GM23338 (cell line): ENCODE data around the gene KCNK4. TPM values are rescaled to one million over a fixed set of nuclear protein-coding genes. Genes with fewer than 3 reads are reported as not detected.
A peak's percentile ranks its signal among the peaks of the same experiment; 100 is the strongest.

ENCODE experiments used
- ATAC-seq: fragments of 200-7000 bp; cut with Tn5 transposase; 3 replicates; pipeline ENCODE4 v1.9.1; 2020
- DNase-seq: peaks from one replicate; pipeline ENCODE4 v3.0.0-alpha.2; 2015; ENCODE audit warnings: low spot score
- H2AFZ ChIP-seq: fragments of 200-600 bp; sonication (generic); 2 replicates; pipeline ENCODE4 v1.8.0; 2016; ENCODE audit warnings: antibody characterized with exemption, mild to moderate bottlenecking, moderate library complexity
- H3F3A ChIP-seq: fragments of 200-600 bp; sonication (generic); replicated peaks from 2 replicates; pipeline ENCODE4 v1.8.0; 2017; ENCODE audit warnings: antibody characterized with exemption, mixed run types, low read depth
- H3K27ac ChIP-seq: fragments of 200-600 bp; sonication (generic); 2 replicates; pipeline ENCODE4 v1.6.1; 2016; ENCODE audit warnings: low read depth
- H3K27me3 ChIP-seq: fragments of 200-600 bp; sonication (generic); 2 replicates; pipeline ENCODE4 v1.8.0; 2016; ENCODE audit warnings: mild to moderate bottlenecking, mixed run types, moderate library complexity; ENCODE audit not compliant: insufficient read depth
- H3K36me3 ChIP-seq: fragments of 200-600 bp; sonication (generic); 2 replicates; pipeline ENCODE4 v1.8.0; 2016; ENCODE audit warnings: mild to moderate bottlenecking; ENCODE audit not compliant: insufficient read depth
- H3K4me1 ChIP-seq: fragments of 200-600 bp; sonication (generic); 2 replicates; pipeline ENCODE4 v1.8.0; 2016; ENCODE audit warnings: mild to moderate bottlenecking, moderate library complexity; ENCODE audit not compliant: insufficient read depth
- H3K4me2 ChIP-seq: fragments of 200-600 bp; sonication (generic); 2 replicates; pipeline ENCODE4 v1.7.1; 2017; ENCODE audit warnings: mixed run types
- H3K4me3 ChIP-seq: fragments of 200-600 bp; sonication (generic); 2 replicates; pipeline ENCODE4 v1.6.1; 2016; ENCODE audit warnings: mixed run types
- H3K79me2 ChIP-seq: fragments of 200-600 bp; sonication (generic); replicated peaks from 2 replicates; pipeline ENCODE4 v1.8.0; 2017; ENCODE audit warnings: mild to moderate bottlenecking; ENCODE audit not compliant: insufficient read depth
- H3K9me2 ChIP-seq: fragments of 200-600 bp; sonication (generic); 2 replicates; pipeline ENCODE4 v1.8.0; 2017; ENCODE audit not compliant: insufficient read depth
- H4K20me1 ChIP-seq: fragments of 200-600 bp; sonication (generic); replicated peaks from 2 replicates; pipeline ENCODE4 v1.8.0; 2017; ENCODE audit warnings: mild to moderate bottlenecking; ENCODE audit not compliant: insufficient read depth
- H3K27ac Mint-ChIP-seq: 2 replicates; pipeline ENCODE4 v1.8.0; 2020; ENCODE audit warnings: inconsistent platforms, mild to moderate bottlenecking, moderate library complexity, mixed read lengths
- H3K27me3 Mint-ChIP-seq: 3 replicates; pipeline ENCODE4 v1.8.0; 2022; ENCODE audit warnings: low read depth, mild to moderate bottlenecking, moderate library complexity, mixed read lengths, inconsistent platforms; ENCODE audit not compliant: insufficient read depth, poor library complexity
- H3K36me3 Mint-ChIP-seq: 3 replicates; pipeline ENCODE4 v1.8.0; 2021; ENCODE audit warnings: low read depth, mild to moderate bottlenecking, inconsistent platforms, moderate library complexity, mixed read lengths
- H3K4me1 Mint-ChIP-seq: 3 replicates; pipeline ENCODE4 v1.8.0; 2020; ENCODE audit warnings: mild to moderate bottlenecking, inconsistent platforms, mixed read lengths
- H3K4me3 Mint-ChIP-seq: 3 replicates; pipeline ENCODE4 v1.8.0; 2021; ENCODE audit warnings: moderate library complexity, mild to moderate bottlenecking, inconsistent platforms, mixed read lengths
- H3K9me3 Mint-ChIP-seq: 3 replicates; pipeline ENCODE4 v1.8.0; 2020; ENCODE audit warnings: moderate library complexity, mild to moderate bottlenecking, inconsistent platforms, mixed read lengths
- CREB1 ChIP-seq: fragments of 250-450 bp; sonication (Bioruptor Pico); IDR thresholded peaks from 2 replicates; pipeline ENCODE4 v1.5.0; 2020; ENCODE audit warnings: low read depth, mild to moderate bottlenecking, moderate library complexity
- EZH2 ChIP-seq: fragments of 200-600 bp; sonication (generic); IDR thresholded peaks from one replicate; pipeline ENCODE4 v1.8.0; 2017; ENCODE audit warnings: antibody characterized with exemption, mild to moderate bottlenecking, low read depth; ENCODE audit not compliant: unreplicated experiment
- EZH2phosphoT487 ChIP-seq: fragments of 200-600 bp; sonication (generic); IDR thresholded peaks from one replicate; pipeline ENCODE4 v1.8.1; 2018; ENCODE audit warnings: antibody characterized with exemption; ENCODE audit not compliant: unreplicated experiment
- JUNB ChIP-seq: IDR thresholded peaks from one replicate; pipeline ENCODE4 v1.6.1; 2016; ENCODE audit warnings: antibody characterized with exemption; ENCODE audit not compliant: unreplicated experiment
- POLR2AphosphoS5 ChIP-seq: IDR thresholded peaks from 2 replicates; pipeline ENCODE4 v1.6.1; 2016; ENCODE audit warnings: antibody characterized with exemption, low read depth
- REST ChIP-seq: IDR thresholded peaks from one replicate; pipeline ENCODE4 v1.6.1; 2018; ENCODE audit warnings: antibody characterized with exemption; ENCODE audit not compliant: unreplicated experiment
- STAT1 ChIP-seq: IDR thresholded peaks from one replicate; pipeline ENCODE4 v1.6.1; 2016; ENCODE audit warnings: antibody characterized with exemption; ENCODE audit not compliant: unreplicated experiment
- ZNF114 ChIP-seq: fragments of 250-450 bp; sonication (Bioruptor Pico); IDR thresholded peaks from 2 replicates; pipeline ENCODE4 v1.5.0; 2020; ENCODE audit warnings: mild to moderate bottlenecking, moderate library complexity
- ZNF331 ChIP-seq: fragments of 250-450 bp; sonication (Bioruptor Pico); IDR thresholded peaks from 2 replicates; pipeline ENCODE4 v1.5.0; 2020; ENCODE audit warnings: low read depth, mild to moderate bottlenecking, moderate library complexity
- ZNF462 ChIP-seq: fragments of 250-450 bp; sonication (Bioruptor Pico); IDR thresholded peaks from 2 replicates; pipeline ENCODE4 v1.5.0; 2020; ENCODE audit warnings: mild to moderate bottlenecking, moderate library complexity
- polyA plus RNA-seq: library from polyadenylated mRNA; unstranded; fragments of >200 nt; fragmentation: Nextera tagmentation; extraction: Ambion mirVana; gene quantifications from 2 replicates; pipeline ENCODE4 v1.2.1, GENCODE V29; 2016
- total RNA-seq: library from RNA; depleted of rRNA; stranded (reverse); fragments of >200 nt; shearing (Covaris generic); gene quantifications from 2 replicates; pipeline ENCODE4 v1.2.3, GENCODE V29; 2014
- TF ChIP-seq, protein P1 (sequence below): IDR thresholded peaks from 2 replicates; pipeline ENCODE4 v1.6.1; 2016; ENCODE audit warnings: antibody characterized with exemption
- TF ChIP-seq, protein P2 (sequence below), 2 experiments: fragments of 200-600 bp in 1 of 2; sonication (generic) in 1 of 2; conservative IDR thresholded peaks; 2 replicates each; pipeline versions ENCODE4 v1.5.1 to v1.6.1; 2016 to 2017; ENCODE audit warnings: antibody characterized with exemption in 2 of 2, low read depth in 2 of 2, mild to moderate bottlenecking in 2 of 2, moderate library complexity in 1 of 2

The KCNK4 gene
- total and polyA plus RNA-seq, 2 experiments from 2014 or later = 1.0 TPM; not detected in 1

- no peaks in the 10 kb centered on the region; the same call in 1 of the 2 replicates for H4K20me1 ChIP-seq
- no peaks in the 10 kb centered on the region for H3K27me3 ChIP-seq
- no peaks in the 10 kb centered on the region for H3K9me2 ChIP-seq
- H3K36me3 Mint-ChIP-seq = peaks cover 17% of the 10 kb centered on the region
- peak overlapping the region; percentile 93 for H3K4me2 ChIP-seq
- DNase-seq = peak; percentile 65
- H3K27ac ChIP-seq = no peak overlapping the region
- no peaks in the 10 kb centered on the region for H3K36me3 ChIP-seq
- H2AFZ ChIP-seq = no peak overlapping the region
- peak overlapping the region; percentile 99 for H3K4me3 ChIP-seq
- peaks cover 44% of the 10 kb centered on the region for H3K4me1 ChIP-seq
- peaks cover 37% of the 10 kb centered on the region for H3K27me3 Mint-ChIP-seq
- ATAC-seq = no peak
- peaks cover 26% of the 10 kb centered on the region for H3K79me2 ChIP-seq
- TF ChIP-seq, protein P1, sequence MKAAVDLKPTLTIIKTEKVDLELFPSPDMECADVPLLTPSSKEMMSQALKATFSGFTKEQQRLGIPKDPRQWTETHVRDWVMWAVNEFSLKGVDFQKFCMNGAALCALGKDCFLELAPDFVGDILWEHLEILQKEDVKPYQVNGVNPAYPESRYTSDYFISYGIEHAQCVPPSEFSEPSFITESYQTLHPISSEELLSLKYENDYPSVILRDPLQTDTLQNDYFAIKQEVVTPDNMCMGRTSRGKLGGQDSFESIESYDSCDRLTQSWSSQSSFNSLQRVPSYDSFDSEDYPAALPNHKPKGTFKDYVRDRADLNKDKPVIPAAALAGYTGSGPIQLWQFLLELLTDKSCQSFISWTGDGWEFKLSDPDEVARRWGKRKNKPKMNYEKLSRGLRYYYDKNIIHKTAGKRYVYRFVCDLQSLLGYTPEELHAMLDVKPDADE = no peak
- TF ChIP-seq ZNF114 (CRISPR knock-in tag) = no peak
- no peak; the same call in 1 of the 2 replicates for TF ChIP-seq POLR2AphosphoS5
- no peak for TF ChIP-seq JUNB
- no peak for TF ChIP-seq EZH2phosphoT487
- no peak for TF ChIP-seq EZH2
- TF ChIP-seq CREB1 (CRISPR knock-in tag) = no peak
- no peak for TF ChIP-seq ZNF331 (CRISPR knock-in tag)
- TF ChIP-seq, protein P2, sequence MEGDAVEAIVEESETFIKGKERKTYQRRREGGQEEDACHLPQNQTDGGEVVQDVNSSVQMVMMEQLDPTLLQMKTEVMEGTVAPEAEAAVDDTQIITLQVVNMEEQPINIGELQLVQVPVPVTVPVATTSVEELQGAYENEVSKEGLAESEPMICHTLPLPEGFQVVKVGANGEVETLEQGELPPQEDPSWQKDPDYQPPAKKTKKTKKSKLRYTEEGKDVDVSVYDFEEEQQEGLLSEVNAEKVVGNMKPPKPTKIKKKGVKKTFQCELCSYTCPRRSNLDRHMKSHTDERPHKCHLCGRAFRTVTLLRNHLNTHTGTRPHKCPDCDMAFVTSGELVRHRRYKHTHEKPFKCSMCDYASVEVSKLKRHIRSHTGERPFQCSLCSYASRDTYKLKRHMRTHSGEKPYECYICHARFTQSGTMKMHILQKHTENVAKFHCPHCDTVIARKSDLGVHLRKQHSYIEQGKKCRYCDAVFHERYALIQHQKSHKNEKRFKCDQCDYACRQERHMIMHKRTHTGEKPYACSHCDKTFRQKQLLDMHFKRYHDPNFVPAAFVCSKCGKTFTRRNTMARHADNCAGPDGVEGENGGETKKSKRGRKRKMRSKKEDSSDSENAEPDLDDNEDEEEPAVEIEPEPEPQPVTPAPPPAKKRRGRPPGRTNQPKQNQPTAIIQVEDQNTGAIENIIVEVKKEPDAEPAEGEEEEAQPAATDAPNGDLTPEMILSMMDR (conservative IDR thresholded peaks at IDR 0.05; ENCODE audit: low read depth in 2 of 2) = no peak
- TF ChIP-seq STAT1 = no peak
- no peak for TF ChIP-seq ZNF462 (CRISPR knock-in tag)
- no peak for TF ChIP-seq REST
- peaks cover 47% of the 10 kb centered on the region for H3K4me1 Mint-ChIP-seq
- H3K27ac Mint-ChIP-seq = peak overlapping the region; percentile 88
- no peaks in the 10 kb centered on the region for H3K9me3 Mint-ChIP-seq
- H3F3A ChIP-seq = peaks cover 51% of the 10 kb centered on the region
- peak overlapping the region; percentile 87 for H3K4me3 Mint-ChIP-seq
These were observed 45.1 kb upstream of the KCNK4 start for GRCh38 chr11:64245797-64246620.
